Measurements from ENCODE around the gene NFATC2.
"Not testable (repeated sequence)": the region's sequence is repeated elsewhere in the genome, so short reads cannot be mapped to it uniquely, and the experiment has no call there.

The NFATC2 gene

DNA sequence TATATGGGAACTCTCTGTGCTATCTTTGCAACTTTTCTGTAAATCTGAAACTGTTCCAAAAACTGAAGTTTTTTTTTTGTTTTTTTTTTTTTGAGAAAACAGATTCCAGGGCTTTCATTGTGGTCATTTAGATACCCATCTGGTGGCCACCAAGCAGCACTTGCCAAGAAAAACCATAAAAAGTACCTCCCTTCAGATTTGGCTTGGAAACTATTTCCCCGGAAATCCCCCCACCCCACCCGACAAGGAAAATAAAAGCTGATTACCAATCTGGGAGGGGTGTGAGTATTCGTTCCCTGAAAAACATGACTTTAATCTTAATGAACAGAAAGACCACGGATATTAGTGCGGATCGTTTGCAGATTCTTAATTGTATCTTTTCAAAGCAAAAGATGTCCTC, 1.9 kb downstream of the NFATC2 start:
- H3K4me1 ChIP-seq (ENCODE audit: insufficient read depth, low read length, severe bottlenecking), result peaks cover 75% of the 10 kb centered on the region
- H4K20me1 ChIP-seq (ENCODE audit: insufficient read depth, low read length), result no peaks in the 10 kb centered on the region
- peaks cover 48% of the 10 kb centered on the region for H3K79me2 ChIP-seq (ENCODE audit: insufficient read depth, low read length)
- no peak for TF ChIP-seq EZH2 (IDR thresholded peaks at IDR 0.05; ENCODE audit: borderline replicate concordance, low read length)
- TF ChIP-seq, protein P1, sequence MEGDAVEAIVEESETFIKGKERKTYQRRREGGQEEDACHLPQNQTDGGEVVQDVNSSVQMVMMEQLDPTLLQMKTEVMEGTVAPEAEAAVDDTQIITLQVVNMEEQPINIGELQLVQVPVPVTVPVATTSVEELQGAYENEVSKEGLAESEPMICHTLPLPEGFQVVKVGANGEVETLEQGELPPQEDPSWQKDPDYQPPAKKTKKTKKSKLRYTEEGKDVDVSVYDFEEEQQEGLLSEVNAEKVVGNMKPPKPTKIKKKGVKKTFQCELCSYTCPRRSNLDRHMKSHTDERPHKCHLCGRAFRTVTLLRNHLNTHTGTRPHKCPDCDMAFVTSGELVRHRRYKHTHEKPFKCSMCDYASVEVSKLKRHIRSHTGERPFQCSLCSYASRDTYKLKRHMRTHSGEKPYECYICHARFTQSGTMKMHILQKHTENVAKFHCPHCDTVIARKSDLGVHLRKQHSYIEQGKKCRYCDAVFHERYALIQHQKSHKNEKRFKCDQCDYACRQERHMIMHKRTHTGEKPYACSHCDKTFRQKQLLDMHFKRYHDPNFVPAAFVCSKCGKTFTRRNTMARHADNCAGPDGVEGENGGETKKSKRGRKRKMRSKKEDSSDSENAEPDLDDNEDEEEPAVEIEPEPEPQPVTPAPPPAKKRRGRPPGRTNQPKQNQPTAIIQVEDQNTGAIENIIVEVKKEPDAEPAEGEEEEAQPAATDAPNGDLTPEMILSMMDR (IDR thresholded peaks at IDR 0.05; ENCODE audit: low read length), result no peak
- peak overlapping the region; percentile 79 for H3K9ac ChIP-seq (ENCODE audit: low read length)
- no peaks in the 10 kb centered on the region; the same call in 1 of the 2 replicates for H3K27me3 ChIP-seq (ENCODE audit: insufficient read depth, low read length)
- peaks cover 29% of the 10 kb centered on the region for H3K36me3 ChIP-seq (ENCODE audit: insufficient read depth, low read length)
- peak overlapping the region; percentile 66 for H3K4me2 ChIP-seq (ENCODE audit: low read length)
- H2AFZ ChIP-seq (ENCODE audit: low read length), result no peak overlapping the region
- H3K9me2 ChIP-seq (ENCODE audit: low read depth, low read length), result no peaks in the 10 kb centered on the region
- H3K4me3 ChIP-seq (ENCODE audit: low read depth, low read length, poor library complexity, severe bottlenecking), result peak overlapping the region; percentile 75
- H3F3A ChIP-seq (ENCODE audit: insufficient read depth, low read length), result no peaks in the 10 kb centered on the region
- H3K9me3 ChIP-seq (ENCODE audit: low read length), result no peaks in the 10 kb centered on the region
- H3K27ac ChIP-seq (ENCODE audit: low read depth, low read length, poor library complexity, severe bottlenecking), result peak overlapping the region; percentile 95

DNA sequence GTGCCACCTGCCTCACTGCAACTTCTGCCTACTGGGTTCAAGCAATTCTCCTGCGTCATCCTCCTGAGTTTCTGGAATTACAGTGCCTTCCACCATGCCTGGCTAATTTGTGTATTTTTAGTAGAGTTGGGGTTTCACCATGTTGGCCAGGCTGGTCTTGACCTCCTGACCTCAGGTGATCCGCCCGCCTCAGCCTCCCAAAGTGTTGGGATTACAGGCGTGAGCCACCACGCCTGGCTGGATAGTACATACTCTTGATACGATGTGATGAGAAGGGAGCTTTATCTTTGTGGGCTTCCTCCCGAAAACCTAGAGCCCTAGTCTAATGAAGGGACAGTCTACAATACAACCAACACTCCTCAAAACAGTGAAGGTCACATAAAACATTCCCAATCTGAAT, 2.4 kb downstream of the NFATC2 start:
- not testable (repeated sequence) for H3K27me3 ChIP-seq (ENCODE audit: insufficient read depth, low read length); H3K9me2 ChIP-seq (ENCODE audit: low read depth, low read length); H2AFZ ChIP-seq (ENCODE audit: low read length); H4K20me1 ChIP-seq (ENCODE audit: insufficient read depth, low read length); H3K9me3 ChIP-seq (ENCODE audit: low read length); H3F3A ChIP-seq (ENCODE audit: insufficient read depth, low read length)
- H3K4me2 ChIP-seq (ENCODE audit: low read length), result peak overlapping the region; percentile 66
- peak overlapping the region; percentile 79 for H3K9ac ChIP-seq (ENCODE audit: low read length)
- H3K79me2 ChIP-seq (ENCODE audit: insufficient read depth, low read length), result peaks cover 53% of the 10 kb centered on the region
- H3K4me1 ChIP-seq (ENCODE audit: insufficient read depth, low read length, severe bottlenecking), result peaks cover 80% of the 10 kb centered on the region
- H3K27ac ChIP-seq (ENCODE audit: low read depth, low read length, poor library complexity, severe bottlenecking), result peak overlapping the region; percentile 95
- H3K4me3 ChIP-seq (ENCODE audit: low read depth, low read length, poor library complexity, severe bottlenecking), result peak overlapping the region; percentile 75
- peaks cover 29% of the 10 kb centered on the region for H3K36me3 ChIP-seq (ENCODE audit: insufficient read depth, low read length)

DNA sequence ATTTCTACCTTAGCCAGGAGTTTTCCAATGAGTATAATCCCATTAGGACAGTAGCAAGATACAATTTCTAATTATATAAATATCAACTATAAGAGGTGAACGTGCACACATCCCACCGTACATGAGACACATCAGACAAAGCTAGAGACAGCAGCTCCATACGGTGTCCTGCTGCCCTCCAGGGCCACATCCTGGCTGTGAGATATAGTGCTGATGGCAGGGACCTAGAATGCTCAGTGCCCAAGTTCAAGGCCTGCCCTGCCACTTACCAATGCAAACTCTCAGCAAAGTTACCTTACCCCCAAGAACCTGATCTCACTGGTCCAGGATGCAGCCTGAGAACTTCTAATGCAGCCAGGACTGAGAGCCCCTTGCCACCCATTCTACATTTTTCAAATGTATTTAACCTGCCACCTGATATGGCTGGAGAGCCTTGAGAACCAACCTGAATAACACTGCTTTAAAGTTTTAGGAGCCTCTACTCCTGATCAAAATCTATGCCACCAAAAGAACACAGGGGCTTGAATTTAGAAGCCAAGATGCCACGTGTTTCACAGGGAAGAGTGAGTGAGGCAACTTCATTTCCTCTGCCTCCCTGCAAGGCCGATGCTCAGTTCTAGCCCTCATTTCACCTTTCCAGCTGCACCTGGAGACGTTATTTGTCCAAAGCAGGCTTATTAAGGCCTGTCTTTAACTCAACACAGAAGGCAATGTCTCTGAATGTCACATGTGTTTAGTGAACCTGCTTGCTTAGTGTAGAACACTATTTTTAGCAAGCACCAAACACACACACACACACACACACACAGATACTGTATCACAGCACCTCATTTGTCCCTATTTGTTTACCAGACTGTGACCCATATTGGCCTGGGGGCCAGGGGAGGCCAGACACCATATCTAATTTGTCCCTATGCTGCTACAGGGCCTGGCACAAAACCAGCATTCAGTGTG, 6.1 kb downstream of the NFATC2 start:
- Histone ChIP-seq H3K27me3 (ENCODE audit: insufficient read depth, low read length) (no peaks in the 10 kb centered on the region), H3F3A (ENCODE audit: insufficient read depth, low read length) (no peaks in the 10 kb centered on the region), H2AFZ (ENCODE audit: low read length) (no peak overlapping the region), H3K79me2 (ENCODE audit: insufficient read depth, low read length) (peaks cover 65% of the 10 kb centered on the region), H3K9me3 (ENCODE audit: low read length) (no peaks in the 10 kb centered on the region), H3K9me2 (ENCODE audit: low read depth, low read length) (no peaks in the 10 kb centered on the region), H3K27ac (ENCODE audit: low read depth, low read length, poor library complexity, severe bottlenecking) (peak overlapping the region; percentile 95), H3K4me2 (ENCODE audit: low read length) (peak overlapping the region; percentile 66), H3K36me3 (ENCODE audit: insufficient read depth, low read length) (peaks cover 29% of the 10 kb centered on the region), H3K4me1 (ENCODE audit: insufficient read depth, low read length, severe bottlenecking) (peaks cover 100% of the 10 kb centered on the region), H4K20me1 (ENCODE audit: insufficient read depth, low read length) (no peaks in the 10 kb centered on the region), H3K4me3 (ENCODE audit: low read depth, low read length, poor library complexity, severe bottlenecking) (no peak overlapping the region), H3K9ac (ENCODE audit: low read length) (peak overlapping the region; percentile 17; the same call in 1 of the 2 replicates)
- no peak for TF ChIP-seq EZH2 (IDR thresholded peaks at IDR 0.05; ENCODE audit: borderline replicate concordance, low read length)
- TF ChIP-seq, protein P1 (IDR thresholded peaks at IDR 0.05; ENCODE audit: low read length), result no peak
